OCI-LY1 (cell line): ENCODE measurements around the gene SLC28A3.

Experiments
- CTCF ChIP-seq: fragments of 200-600 bp; sonication (generic), shearing (Covaris generic); IDR thresholded peaks from 2 replicates; pipeline ENCODE4 v1.5.1; 2017; ENCODE audit warnings: mild to moderate bottlenecking, antibody characterized with exemption, low read length, moderate library complexity, mixed read lengths
- EZH2 ChIP-seq: fragments of 200-600 bp; sonication (generic), shearing (Covaris generic); IDR thresholded peaks from 2 replicates; pipeline ENCODE4 v1.8.0; 2017; ENCODE audit warnings: borderline replicate concordance, mixed run types, mild to moderate bottlenecking, antibody characterized with exemption, low read length, moderate library complexity, mixed read lengths

GRCh38 chr9:84368601-84369000 is 28.0 kb upstream of the SLC28A3 start:
- TF ChIP-seq EZH2, result no peak
- TF ChIP-seq CTCF, result no peak
